Ecto neural progenitor cell (in vitro differentiated cells): ENCODE measurements around the gene CCDC188.

Experiments
- DNase-seq: peaks from one replicate; pipeline ENCODE4 v3.0.0-alpha.2; 2018; ENCODE audit warnings: low spot score

Gene CCDC188

GRCh38 chr22:20116951-20117632 lies 33.8 kb downstream of the CCDC188 start, which contains the start of gene TRMT2A:
TRMT2A (minus strand) TSS chr22:20117226; CDS start chr22:20116906, 320 bp downstream.
- peak; percentile 100 for DNase-seq

DNA sequence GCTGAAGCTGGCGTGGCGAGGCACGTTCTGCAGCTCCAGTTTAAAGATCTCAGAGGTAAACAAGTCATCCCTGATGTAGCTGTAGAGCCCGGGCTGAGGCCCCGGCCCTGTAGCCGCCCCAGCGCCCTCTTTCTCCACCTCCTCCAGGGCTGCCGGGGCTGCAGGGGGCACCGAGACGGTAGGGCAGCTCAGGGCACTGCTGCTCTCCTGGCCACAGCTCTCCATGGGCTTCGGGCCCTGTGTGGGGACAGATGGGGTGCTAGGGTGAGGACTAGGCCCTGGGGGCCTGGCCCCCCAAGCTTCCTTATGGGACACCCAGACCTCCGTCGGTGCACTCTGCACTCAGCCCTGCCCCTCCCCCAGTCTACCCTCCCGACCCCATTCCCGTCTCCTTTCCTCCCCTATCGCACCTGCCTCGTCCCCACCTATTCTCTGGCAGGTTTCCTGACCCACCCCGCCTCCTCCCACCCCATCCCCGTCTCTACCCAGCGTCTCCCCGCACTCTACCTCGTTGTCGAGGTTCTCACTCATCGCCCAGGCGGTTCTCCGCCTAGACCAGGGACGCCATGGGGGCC lies 34.4 kb downstream of the CCDC188 start:
- no peak for DNase-seq

GRCh38 chr22:20115691-20116375 lies 35.0 kb downstream of the CCDC188 start, which contains the start of gene RANBP1:
RANBP1 (plus strand) TSS chr22:20116104; CDS start chr22:20116185, 81 bp downstream.
- DNase-seq: no peak

DNA sequence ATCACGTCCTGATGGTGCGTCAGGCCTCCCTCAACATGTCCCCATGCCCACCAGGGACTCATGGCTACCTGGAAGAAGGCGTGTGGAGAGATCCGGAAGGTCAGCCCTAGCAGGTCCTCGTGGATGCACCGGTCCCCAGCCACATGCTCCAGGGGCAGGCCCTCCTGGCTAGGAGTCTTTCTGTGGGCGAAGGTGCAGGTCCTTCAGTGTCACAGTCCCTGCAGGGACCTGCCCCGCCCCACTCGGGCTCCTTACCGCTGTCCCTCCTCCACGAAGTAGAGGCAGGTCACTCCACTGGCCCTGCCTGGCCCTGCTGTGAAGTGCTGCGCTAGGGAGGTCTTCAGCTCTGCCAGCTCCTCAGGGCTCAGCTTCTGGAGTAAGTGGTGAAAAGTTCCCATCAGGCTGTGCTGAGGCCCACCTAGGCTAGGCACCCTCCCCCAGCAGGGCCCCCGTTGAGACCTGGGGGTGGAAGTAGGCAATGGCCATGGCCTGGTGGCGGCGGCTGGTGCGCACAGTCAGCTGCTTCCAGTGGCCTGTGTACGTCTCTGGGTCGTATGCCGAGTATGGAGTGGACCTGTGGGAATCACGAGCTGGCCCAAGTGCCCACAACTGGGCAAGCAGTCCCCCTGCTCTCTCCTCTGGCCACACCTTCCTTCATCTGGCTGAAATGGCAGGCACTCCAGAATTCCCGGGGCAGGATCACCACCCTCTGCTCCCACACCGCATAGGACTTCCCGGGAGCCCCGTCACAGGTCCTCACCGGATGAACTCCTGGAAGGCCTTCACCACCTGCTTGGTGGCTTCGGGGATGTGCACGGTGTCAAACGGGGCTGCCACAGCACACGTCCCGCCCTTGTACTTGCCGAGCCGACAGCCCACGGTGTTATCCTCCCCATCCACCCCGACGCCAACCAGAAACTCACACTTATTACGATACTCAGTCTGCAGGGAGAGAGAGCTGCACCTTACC lies 36.1 kb downstream of the CCDC188 start:
- DNase-seq: no peak

DNA sequence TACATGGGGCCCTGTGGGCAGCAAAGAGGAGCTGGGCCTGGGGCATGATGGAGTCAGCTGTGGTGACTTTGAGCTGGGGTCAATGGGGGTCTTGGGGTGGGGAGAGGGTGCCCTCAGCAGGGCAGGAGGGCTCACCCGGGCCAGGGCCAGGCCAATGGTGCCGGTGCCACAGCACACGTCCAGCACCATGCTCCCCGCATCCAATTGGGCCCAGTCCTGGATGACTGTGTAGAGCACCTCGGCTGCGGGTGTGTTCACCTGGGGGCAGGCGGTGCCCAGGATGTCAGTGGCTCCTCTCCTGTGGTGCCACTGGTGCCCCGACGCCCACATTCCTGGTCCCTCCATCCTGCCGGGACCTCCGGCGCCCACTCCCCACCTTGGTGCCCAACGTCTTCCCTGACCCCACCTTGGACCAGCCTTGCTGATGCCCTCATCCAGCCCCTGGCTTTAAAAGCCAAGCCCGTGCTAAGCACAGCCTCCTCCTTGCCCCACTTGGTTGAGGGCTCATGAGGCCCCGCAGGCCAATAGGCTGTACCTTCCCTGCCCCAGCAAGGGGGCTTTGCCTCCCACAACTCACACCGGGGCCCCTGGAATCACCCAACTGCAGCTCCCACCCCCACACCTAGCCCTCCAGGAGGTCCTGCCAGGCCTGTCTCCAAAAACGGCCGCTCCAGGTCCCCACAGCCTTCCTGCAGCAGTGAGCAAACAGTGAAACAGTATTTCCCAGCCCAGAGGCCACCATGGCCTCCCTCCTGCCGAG lies 37.1 kb downstream of the CCDC188 start:
- no peak for DNase-seq

GRCh38 chr22:20112623-20113511 lies 38.0 kb downstream of the CCDC188 start:
- no peak for DNase-seq

- no peak for DNase-seq
Measured at GRCh38 chr22:20111689-20112622, 38.9 kb downstream of the CCDC188 start.

DNA sequence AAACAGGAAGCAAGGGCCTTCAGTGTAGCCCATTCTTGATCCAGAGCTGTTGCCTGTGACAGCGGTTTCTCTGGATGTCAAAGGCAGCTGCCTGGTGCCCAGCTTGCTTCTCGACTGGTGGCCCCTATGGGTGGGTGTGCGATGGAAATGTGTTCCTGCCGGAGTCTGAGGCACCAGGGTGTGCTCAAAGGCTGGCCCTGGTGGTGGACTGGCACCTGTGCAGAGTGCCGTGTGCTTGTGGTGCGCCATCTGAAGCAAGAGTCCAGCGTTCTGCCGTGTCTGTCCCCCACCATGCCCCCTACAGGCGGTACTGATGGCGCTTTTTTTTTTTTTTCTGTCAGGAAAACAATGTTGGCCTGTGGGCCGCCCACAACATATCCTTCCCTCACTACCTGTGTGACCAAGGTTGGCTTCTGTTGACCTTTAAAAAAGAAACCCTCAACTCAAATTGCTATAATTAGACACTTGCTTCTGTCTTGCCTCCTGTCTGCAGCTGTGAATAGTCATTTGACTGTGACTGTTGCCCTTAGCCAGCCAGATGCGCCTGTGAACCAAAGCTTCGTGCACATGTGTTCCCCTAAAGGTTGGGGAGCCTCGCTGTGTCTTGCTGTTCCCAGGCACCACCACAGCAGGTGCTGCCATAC lies 39.7 kb downstream of the CCDC188 start:
- no peak for DNase-seq

DNA sequence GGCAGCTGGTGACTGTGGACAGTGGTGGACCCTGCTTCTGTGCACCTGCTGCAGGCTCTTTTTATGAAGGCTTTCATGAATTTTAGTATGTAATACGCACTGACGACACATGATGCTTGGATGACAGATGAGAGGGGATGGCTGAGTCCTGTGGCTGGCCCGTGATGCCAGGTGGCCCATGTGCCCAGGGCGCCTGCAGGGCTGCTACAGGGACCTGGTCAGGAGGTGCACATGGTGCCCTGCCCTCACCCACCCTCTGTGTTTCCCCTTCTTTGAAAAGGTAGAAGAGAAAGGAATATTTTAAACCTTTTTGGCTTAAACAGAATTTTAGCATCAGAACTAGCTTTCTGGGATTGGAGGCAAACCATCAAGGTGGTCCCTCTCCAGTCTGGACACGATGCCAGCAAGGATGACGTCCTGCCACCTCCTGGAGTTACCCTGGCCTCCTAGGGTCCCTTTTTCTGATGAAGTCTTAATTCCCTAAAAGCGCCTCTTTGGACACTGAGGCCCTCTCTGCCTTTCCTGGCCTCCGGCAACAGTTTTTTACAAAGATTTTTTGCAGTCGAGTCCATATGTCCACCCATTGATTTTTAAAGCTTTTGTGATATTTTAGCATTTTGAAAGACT lies 40.4 kb downstream of the CCDC188 start:
- no peak for DNase-seq

- DNase-seq: no peak
Measured at GRCh38 chr22:20109411-20110358, 41.2 kb downstream of the CCDC188 start.

DNA sequence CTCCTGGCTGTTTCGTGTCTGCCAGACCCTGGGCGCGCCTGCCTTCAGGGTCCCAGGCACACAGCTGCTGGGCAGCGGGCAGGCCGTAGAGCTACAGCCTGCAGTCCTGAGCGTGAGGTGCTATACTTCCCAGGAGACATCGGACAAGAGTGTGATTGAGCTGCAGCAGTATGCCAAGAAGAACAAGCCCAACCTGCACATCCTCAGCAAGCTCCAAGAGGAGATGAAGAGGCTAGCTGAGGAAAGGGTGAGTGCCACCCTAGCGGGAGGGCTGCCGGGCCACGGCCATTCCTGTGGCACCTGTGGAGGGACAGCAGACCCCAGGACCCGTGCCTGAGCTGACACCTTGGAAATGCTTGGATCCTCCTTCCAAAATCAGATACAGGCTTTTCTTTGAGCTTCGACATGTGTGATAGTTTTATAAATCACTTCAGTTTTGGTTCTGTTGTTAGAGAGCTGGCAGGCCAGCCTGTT lies 42.1 kb downstream of the CCDC188 start:
- DNase-seq: no peak

DNA sequence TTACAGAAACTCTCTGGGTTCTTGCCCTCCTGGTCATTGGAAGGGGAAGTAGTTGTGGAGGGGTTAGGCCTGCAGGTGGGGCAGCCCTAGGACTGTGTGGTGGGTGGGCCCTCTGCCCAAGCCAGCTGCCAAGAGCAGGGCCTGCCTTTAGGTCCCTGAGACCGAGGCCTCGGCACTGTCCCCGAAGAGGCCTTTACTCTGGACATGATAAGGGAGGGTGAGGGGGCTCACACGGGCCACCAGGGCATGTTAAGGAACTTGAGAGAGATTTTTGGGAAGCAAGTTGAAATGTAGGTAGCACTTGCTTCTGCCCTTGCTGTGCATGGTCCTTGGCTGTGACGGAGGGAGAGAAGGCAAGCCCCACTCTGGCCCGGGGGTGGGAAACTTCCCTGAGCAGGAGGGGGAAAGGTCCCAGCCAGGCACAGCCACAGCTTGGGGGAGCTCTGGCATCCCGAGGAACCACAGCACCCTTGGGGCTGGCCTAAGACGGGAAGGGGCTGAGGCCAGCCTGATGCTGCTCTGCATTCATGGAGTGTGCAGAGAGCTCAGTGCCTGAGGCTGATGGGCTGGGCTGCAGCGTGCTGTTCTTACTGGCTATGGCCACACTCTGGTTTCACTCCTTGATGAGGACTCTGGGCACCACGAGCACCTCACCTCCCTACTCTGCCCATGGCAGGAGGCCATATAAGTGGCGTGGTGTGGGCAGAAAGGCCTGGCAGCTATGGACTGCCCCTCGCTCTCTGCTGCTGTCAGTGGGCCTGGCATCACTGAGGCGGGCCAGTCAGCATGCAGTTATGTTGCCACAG lies 42.7 kb downstream of the CCDC188 start:
- DNase-seq: no peak

GRCh38 chr22:20107471-20107901 lies 43.4 kb downstream of the CCDC188 start:
- no peak for DNase-seq

DNA sequence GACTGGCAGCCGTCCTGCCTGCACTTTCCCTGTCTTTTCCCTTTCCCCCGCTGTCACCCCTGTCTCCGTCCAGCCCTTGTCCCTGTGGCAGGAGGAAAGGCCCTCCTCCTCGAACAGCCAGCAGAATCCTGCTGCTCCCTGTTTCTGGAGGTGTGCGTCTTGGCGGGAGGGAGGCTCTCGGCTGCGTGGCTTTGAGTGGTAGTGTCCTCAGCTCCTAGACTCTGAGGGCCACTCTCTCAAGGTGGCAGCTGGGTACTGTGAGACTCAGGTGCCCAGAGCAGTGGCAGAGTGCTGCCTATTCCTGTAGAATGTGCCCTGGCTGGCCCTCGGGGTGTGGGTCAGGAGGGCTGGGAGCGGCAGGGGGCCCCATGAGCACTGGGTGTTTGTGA lies 44.0 kb downstream of the CCDC188 start:
- no peak for DNase-seq

- DNase-seq: no peak
Measured at GRCh38 chr22:20106205-20106848, 44.5 kb downstream of the CCDC188 start.
